Fibroblast of mammary gland (primary cell): ENCODE measurements around the gene ADAM19.

ENCODE experiments used
- DNase-seq: peaks from one replicate; pipeline ENCODE4 v3.0.0-alpha.2; 2010; ENCODE audit warnings: low read depth
- H3K4me3 ChIP-seq: 2 replicates; pipeline ENCODE4 v1.5.1; 2011; ENCODE audit warnings: low read depth, mild to moderate bottlenecking, low read length, moderate library complexity; ENCODE audit not compliant: control insufficient read depth
- TF ChIP-seq, protein P1 (sequence below): conservative IDR thresholded peaks from 2 replicates; pipeline ENCODE4 v1.5.1; 2011; ENCODE audit warnings: low read depth, low read length, inconsistent platforms; ENCODE audit not compliant: control insufficient read depth, insufficient read depth

The ADAM19 gene

DNA sequence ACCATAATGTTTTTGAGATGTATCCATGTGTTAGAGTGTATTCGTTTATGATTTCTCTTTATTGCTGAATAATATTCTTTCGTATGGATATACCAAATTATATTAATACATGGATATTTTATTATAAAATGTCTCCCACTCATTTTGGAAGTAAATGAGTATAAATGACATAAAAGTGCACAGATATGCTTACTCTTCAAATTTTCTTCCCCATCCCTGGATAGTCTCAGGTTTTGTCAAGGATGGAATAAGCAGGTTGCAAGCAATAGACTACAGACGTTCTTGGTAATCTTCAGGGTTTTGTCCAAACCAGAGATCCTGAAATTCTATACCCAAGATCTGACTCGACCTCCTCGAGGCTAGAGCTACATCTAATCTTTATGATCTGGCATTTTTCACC, 64.9 kb downstream of the ADAM19 start:
- TF ChIP-seq, protein P1, sequence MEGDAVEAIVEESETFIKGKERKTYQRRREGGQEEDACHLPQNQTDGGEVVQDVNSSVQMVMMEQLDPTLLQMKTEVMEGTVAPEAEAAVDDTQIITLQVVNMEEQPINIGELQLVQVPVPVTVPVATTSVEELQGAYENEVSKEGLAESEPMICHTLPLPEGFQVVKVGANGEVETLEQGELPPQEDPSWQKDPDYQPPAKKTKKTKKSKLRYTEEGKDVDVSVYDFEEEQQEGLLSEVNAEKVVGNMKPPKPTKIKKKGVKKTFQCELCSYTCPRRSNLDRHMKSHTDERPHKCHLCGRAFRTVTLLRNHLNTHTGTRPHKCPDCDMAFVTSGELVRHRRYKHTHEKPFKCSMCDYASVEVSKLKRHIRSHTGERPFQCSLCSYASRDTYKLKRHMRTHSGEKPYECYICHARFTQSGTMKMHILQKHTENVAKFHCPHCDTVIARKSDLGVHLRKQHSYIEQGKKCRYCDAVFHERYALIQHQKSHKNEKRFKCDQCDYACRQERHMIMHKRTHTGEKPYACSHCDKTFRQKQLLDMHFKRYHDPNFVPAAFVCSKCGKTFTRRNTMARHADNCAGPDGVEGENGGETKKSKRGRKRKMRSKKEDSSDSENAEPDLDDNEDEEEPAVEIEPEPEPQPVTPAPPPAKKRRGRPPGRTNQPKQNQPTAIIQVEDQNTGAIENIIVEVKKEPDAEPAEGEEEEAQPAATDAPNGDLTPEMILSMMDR = no peak
- no peak overlapping the region for H3K4me3 ChIP-seq
- no peak for DNase-seq

DNA sequence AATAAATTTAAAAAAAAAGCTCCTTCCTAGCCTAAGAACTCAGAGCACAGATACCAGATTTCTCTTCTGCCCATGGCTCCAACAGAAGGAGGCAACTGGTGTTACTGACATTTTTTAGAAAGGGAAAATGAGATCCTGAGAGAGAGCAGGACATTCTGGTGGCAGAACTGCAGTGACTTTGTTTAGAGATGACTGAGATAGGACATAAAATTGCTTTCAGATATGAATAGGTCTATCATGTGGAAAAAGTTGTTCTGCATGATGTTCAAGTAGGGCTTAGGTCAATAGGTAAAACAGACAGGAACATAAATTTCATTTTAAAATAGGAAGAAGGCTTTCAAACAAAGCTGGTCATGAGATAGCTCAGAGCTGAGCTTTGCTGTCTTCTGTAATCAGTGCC, 66.0 kb downstream of the ADAM19 start:
- H3K4me3 ChIP-seq = no peak overlapping the region
- TF ChIP-seq, protein P1 = no peak
- no peak for DNase-seq

DNA sequence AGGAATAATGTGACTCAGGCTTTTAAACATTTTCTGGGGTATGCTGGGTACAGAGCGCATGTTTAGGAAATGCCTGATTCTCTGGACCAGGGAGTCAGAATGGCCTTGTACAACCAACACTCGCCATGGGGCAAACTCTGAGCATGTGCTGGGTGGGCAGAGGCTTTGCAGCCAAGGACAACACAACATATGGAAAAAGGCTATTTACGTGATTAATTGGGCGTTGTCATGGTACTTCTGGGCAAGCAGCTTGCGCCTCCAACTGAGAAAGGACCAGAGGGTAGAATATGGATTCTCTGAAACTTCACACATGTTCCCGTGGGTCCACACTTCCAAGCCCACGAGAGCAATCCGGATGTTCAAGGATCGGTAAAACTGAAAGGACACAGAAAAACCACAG, 66.5 kb downstream of the ADAM19 start:
- H3K4me3 ChIP-seq = no peak overlapping the region
- DNase-seq = no peak
- TF ChIP-seq, protein P1 = no peak

DNA sequence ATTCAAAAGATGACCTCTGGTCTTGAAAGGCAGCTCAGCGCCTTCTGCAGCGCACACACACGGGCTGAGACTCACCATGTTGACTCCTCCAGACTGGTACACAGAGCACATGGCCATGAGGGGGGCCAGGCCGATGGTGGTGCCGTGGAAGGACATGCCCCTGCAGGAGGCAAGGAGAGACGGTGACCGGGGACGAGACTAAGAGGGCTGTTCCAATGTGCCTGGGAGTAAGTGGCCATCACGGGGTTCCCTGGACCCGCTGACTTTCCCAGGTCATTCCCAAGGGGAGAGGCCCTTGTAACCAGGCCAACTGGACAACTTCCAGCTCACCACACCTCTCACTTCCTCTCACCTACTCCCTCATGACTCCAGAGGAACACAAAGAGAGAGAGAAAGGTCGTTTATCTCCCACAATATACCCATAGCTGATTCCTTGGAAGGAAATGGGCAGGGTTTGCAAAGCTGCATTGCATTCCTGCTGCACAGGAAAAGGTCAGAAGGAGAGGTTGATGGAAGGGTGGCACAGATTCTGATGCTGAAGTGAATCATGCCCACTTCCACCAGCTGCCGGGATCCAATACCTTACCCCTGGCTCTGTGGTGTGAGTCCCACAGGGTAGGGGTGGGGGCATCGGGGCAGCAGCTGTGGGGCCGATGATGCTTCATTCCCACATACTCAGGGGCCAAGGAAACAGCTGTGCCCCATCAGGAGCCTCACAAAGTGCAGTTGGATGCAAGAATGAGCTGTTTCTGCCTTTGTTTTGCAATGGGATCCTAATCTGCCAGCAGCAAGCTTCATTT, 68.4 kb downstream of the ADAM19 start:
- TF ChIP-seq, protein P1 = no peak
- peak; percentile 27 for DNase-seq

GRCh38 chr5:157506066-157506590, 69.4 kb downstream of the ADAM19 start:
- no peak overlapping the region for H3K4me3 ChIP-seq
- no peak for DNase-seq
- TF ChIP-seq, protein P1 = no peak

More for the DNA sequence above, 68.4 kb downstream of the ADAM19 start:
- no peak overlapping the region for H3K4me3 ChIP-seq

- no peak overlapping the region for H3K4me3 ChIP-seq
- TF ChIP-seq, protein P1 = no peak
- no peak for DNase-seq
These were observed 70.1 kb downstream of the ADAM19 start for GRCh38 chr5:157505496-157505895.

GRCh38 chr5:157504053-157504452, 71.5 kb downstream of the ADAM19 start:
- no peak overlapping the region for H3K4me3 ChIP-seq
- TF ChIP-seq, protein P1 = no peak
- DNase-seq = no peak
